GM18519 (cell line): ENCODE data around the gene TSPAN18.

Source experiments
- ATAC-seq: cut with Tn5 transposase; IDR thresholded peaks from one replicate; pipeline ENCODE4 v1.9.1; 2021; ENCODE audit warnings: mild to moderate bottlenecking, moderate library complexity; ENCODE audit not compliant: unreplicated experiment, low FRiP score

The TSPAN18 gene

GRCh38 chr11:44709966-44710365 lies 16.8 kb upstream of the TSPAN18 start:
- no peak for ATAC-seq

GRCh38 chr11:44711113-44711786 lies 15.5 kb upstream of the TSPAN18 start:
- no peak for ATAC-seq

GRCh38 chr11:44711787-44712608 lies 14.8 kb upstream of the TSPAN18 start:
- no peak for ATAC-seq

- ATAC-seq, result no peak
These were observed 13.7 kb upstream of the TSPAN18 start for GRCh38 chr11:44713022-44713421.

- no peak for ATAC-seq
These were observed 10.5 kb upstream of the TSPAN18 start for GRCh38 chr11:44716256-44716655.

- no peak for ATAC-seq
These were observed 8.7 kb upstream of the TSPAN18 start for GRCh38 chr11:44718057-44718456.

DNA sequence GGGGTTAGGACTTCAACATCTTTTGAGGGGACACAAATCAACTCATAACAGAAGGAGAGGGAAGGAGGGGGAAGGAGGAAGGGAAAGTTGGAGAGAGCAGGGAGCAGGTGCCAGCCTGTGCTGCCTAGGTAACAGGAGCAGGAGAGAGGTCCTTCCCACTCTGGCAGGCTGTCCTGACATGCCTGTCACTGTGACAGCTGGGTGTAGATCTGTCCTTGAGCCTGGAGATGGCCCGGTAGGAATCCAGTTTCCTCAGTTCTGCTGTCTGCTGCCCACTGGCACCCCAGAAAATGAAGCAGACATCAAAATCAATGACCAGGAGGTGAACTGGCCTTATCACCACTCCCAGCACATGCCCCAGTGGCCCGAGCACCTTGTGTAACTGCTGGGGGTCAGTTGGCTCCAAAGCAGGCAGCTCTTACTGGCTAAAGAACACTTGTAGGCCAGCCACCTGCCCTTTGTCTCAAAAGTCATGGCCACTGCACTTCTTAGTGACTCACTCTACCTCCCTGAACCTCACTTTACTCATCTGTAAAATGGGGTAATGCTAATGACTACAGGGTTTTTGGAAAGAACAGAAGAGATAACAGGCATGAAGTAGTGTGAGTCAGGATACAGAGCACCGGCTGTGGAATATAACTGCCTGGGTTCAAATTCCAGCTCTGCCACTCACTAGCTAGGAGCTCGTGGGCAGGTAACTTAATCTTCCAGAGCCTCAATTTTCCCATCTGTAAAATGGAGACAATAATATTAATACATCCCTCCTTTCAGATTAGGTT lies 8.0 kb upstream of the TSPAN18 start:
- no peak for ATAC-seq

DNA sequence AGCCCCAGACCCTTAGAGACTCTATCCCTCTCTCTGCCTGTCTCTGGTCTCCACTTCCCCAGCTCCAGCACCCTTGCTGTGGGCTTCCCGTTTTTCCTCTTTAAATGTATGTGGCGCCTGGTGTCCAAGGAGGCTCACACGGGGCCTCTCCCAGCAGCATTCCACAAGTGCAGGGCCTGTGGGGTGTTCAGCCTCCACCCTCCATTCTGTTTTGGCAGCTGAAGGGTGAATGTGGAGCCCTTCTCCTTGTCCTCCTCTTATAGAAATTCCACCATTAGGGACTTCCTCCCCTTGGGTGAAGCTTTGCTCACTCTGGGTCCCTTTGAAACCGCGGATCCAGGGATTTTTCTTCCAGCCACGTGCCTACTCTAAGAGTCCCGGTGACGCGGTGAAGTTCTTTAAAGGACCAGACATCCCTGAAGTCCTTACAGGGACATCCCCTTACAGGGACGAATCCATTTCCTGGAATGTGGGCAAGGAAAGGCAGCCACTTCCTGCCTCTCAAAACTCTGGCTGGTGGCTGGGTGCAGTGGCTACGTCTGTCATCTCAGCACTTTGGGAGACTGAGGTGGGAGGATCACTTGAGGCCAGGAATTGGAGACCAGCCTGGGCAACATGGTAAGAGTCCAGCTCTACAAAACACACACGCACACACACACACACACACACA lies 1.6 kb upstream of the TSPAN18 start:
- no peak for ATAC-seq

DNA sequence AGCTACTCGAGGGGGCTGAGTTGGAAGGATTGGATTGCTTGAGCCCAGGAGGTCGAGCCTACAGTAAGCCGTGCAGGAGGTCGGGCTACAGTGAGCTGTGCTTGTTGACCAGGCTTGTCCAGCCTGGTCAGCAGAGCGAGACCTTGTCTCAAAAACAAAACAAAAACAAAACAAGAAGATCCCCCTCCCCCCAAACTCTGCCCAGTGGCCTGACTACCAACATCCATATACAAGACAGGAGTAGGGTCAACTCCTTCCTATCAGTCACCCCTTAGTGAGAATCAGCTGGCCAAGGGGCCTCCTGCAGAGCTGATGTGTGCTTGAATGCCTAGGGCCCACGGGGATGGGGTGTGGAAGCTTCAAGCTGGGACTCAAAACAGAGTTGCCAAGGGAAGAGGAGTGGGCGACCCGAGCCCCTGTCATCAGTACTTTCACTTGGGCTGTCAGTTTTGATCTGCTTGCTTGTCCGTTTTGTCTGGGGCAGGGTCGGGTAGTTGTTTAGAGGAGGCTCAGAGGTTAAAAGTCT lies 942 bp upstream of the TSPAN18 start:
- no peak for ATAC-seq

DNA sequence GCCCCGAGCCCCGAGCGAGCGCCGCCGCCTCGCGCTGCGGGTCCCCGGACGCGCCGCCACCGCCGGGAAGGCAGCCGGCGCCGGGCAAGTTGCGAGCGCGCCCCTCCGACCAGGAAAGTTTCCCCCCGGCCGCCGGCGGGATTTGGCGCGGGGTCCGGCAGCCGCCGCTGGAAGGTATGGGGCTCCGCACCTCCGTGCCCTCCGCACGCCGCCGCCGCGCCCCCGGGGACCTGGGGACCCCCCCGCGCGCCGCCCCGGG lies 281 bp downstream of the TSPAN18 start:
- no peak for ATAC-seq

DNA sequence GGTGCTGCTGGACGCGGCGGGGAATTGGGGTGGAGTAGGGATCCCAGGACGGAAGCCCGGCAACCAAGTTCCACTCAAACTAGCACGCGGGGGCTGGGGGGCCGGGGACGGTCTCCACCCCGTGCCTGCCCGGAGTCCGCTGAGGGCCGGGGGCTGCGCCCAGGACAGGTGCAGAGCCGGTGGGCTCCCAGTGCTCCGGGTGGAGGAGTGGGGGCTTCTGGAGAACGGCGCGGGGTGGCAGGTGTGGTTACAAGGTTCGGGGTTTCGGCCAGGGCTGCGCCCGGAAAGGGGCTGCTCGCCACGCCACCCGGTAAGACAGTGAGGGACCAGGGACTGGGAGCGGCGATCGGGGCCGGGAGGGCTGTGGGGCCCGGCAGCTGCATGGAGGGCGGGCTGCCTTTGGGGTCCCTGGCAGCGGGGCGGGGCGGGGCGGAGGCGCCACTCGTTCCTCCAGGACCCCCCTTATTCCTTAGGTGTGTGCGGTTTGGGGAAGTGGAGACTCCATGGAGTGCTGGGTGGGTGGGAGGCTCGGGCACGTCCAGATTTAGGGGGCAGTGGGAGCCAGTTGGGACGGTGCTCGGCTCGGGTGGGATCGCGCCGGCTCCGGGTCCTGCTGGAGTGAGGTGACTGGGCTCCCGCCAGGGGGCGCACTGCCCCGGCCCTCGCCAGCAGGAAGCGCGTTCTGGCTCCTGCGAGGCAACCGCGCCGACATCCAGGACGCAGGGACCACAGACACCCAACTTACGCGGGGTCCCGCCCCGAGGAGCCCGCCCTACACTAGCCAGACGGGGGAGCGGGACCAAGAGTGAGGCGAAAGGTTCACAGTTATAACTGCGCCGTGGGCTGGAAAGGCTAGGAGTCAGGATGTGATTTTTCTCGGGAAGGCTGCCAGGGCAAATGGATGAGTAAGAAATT lies 868 bp downstream of the TSPAN18 start:
- no peak for ATAC-seq

DNA sequence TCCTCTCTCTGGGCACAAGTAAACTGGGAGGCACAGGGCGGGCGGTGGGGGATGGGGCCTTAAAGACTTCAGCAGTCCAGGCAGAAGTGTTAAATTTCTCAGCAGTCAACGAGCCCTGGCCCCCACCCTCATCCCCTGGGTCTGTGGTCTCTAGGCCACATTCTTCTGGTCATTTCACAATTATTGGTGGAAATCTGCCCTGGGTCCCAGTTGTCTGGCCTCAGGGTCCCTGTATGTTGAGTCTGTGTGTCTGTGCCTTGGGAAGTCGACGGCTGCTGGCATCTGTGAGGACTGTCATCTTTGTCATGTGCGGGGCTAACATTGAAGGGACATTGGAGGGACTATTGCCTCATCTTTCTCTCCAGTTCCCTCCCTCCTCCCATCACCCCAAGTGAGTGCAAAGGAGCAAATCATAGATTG lies 1.7 kb downstream of the TSPAN18 start:
- no peak for ATAC-seq

- ATAC-seq, result no peak
These were observed 2.3 kb downstream of the TSPAN18 start for GRCh38 chr11:44729063-44729462.

- no peak for ATAC-seq
These were observed 3.0 kb downstream of the TSPAN18 start for GRCh38 chr11:44729713-44730112.

GRCh38 chr11:44730775-44731174 lies 4.0 kb downstream of the TSPAN18 start:
- ATAC-seq, result no peak

GRCh38 chr11:44731685-44732430 lies 5.1 kb downstream of the TSPAN18 start:
- ATAC-seq, result no peak

DNA sequence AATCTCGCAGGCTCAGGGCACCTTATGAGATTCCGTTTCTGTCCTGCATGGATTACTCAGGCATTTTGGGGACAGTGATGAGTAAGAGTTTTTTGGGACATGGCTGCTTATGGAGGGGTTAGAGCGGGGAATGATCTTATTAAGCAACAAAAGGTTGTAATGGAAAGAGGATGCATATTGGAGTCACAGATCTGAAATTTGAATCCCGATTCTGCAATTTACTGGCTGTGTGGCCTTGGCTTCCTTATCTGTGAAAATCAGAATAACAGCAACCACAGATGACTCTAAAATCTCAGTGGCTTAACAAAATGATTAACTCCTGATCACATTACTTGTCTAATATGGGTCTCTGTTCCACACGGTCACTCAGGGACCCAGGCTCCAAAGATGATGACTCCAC lies 5.8 kb downstream of the TSPAN18 start:
- ATAC-seq, result no peak

- ATAC-seq, result no peak
These were observed 7.1 kb downstream of the TSPAN18 start for GRCh38 chr11:44733877-44734276.

DNA sequence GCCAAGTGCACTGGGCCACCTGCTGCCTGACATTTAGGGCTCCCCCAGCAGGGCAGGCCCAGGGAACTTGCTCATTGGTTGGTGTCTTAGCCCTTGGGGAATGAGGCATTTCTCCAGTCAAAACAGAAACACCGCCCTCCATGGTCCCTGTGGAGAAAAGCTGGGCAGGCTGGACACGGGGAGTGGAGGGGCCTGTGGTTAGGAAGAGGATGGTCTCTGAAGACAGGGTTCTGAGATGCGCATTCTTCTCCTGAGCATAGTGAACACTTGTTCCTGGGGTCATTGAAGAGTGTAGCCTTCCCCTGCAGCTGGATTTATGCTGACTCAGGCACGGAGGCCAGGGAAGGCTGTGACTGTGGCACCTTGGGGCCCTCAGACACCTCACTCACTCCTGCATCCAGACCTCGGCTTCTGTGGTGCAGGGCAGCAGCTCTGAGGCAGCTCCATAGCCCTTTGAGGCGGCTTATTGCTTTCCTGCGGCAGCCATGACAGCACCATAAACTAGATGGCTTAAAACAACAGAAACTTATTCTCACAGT lies 8.2 kb downstream of the TSPAN18 start:
- ATAC-seq, result no peak
